Measurements from ENCODE around the gene P2RX6.

Gene P2RX6

DNA sequence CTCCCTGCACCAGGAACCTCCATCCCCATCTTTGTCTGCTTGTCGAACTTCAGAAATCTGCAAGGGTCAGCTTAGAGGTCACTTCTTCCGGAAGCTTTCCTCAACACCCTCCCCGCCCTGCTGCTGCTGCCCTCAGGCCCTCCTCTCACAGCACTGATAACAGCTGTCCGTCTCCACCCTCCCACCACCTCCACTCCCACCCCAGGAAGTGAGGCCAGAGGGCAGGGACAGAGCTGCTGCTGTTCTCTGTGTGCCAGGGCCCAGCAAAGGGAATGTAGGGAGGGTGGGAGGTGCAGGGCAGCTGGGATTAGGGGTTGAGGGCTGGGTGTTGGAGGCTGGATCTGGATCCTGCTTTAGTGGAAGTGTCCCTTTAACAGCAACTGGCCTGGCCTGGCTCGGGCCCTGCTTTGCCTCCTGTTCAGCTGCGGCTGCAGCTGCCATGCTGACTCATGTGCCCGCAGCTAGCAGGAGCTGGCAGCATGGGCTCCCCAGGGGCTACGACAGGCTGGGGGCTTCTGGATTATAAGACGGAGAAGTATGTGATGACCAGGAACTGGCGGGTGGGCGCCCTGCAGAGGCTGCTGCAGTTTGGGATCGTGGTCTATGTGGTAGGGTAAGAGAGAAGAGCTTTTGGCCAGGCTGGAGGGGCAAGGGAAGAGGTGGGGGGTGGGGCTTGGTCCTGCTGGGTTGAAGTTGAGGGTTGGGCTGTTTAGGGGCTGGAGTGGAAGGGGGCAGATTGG, at the start of gene P2RX6:
P2RX6 (plus strand) TSS at position 440 of the 740 bp plus-strand sequence; CDS start at position 450, 10 bp downstream.
- TF ChIP-seq, protein P1, sequence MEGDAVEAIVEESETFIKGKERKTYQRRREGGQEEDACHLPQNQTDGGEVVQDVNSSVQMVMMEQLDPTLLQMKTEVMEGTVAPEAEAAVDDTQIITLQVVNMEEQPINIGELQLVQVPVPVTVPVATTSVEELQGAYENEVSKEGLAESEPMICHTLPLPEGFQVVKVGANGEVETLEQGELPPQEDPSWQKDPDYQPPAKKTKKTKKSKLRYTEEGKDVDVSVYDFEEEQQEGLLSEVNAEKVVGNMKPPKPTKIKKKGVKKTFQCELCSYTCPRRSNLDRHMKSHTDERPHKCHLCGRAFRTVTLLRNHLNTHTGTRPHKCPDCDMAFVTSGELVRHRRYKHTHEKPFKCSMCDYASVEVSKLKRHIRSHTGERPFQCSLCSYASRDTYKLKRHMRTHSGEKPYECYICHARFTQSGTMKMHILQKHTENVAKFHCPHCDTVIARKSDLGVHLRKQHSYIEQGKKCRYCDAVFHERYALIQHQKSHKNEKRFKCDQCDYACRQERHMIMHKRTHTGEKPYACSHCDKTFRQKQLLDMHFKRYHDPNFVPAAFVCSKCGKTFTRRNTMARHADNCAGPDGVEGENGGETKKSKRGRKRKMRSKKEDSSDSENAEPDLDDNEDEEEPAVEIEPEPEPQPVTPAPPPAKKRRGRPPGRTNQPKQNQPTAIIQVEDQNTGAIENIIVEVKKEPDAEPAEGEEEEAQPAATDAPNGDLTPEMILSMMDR (IDR thresholded peaks at IDR 0.05; ENCODE audit: borderline replicate concordance, insufficient read depth, low read depth, low read length): no peak
- H3K4me3 ChIP-seq (ENCODE audit: low read depth, low read length): peak within 1 kb of the TSS; percentile 15

DNA sequence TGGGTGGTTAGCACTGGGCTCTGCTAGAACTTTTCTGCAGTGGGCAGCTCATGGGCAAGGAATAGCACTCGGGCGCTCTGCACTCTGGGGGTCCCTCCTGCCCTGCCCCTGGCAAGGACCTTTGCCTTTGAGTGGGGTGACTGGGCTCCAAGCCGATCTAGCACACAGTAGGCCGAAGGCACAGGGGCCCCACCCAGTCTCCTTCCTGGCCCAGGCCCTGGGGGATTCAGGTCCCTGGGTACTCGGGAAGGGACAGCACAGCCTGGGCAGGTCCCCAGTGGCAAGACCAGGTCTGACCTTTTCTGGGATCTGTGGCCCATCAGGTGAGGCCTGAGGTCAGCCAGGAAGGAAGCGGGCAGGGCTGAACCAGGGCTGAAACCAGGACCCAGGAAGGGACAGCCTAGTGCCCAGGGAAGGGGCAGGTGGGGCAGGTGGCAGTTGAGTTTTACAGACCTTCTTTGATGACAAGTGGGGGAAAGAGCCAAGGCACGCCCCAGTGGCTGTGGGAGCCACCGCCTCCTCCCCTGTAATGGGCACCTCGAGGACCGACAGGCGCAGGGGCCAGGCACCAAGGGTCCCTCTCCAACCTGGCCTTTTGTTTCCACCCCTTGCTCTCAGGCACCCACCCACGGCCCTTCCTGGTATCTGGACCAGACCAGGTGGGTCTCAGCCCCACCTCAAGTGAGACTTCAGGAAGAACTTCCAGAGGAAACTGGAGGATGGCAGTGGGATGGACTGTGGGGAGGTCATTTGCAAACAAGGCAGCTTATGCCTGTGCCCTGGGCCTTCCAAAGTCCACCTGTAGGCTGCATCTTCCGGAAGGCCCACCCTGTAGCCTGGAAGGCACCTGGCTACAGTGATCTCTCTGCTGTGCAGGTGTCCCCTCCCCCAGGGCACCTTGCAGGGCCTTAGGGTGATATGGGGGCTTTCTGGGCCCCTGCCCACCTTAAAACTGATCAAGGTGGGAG, 48.8 kb upstream of the P2RX6 start:
- TF ChIP-seq, protein P1 (IDR thresholded peaks at IDR 0.05; ENCODE audit: borderline replicate concordance, insufficient read depth, low read depth, low read length): no peak

DNA sequence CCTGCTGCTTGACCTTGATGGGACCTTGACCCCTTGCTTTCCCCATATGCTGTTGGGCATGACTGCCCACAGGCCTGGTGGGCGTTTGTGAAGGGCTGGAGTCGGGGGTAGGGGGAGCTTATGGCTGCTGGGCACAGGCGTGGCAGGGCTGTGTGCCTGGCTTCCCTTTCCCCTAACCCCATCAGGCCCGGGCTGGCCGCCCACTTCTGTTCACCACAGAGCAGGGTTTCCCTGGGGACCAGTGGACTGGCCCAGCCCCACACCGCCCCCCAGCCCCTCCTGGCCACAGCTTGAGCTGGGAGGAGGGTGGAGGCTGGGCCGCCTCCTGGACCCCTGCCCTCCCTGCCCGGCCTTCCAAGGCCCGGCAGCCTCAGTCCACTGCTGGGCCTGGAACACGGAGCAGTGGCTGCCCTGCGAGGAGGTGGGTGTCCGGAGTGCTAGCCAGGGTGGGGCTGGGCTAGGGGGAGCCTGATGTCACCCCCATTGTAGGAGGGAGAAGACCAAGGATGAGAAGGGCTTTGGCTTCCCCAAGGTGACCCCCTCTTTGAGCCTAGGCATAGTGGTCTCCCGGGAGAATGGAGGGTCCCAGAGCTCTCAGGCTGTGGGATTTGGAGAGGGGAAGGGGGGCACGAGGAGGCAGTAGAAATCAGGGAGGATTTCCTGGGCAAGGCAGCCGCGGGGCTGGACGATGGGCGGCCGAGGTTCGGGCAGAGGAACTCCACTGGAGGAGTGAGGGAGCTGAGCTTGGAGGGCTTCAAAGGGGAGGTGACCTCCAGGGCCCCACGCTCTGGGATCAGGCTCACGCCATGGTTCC, 47.9 kb upstream of the P2RX6 start, which contains the start of gene AIFM3:
AIFM3 (plus strand) TSS at position 373 of the 814 bp plus-strand sequence. CDS start 690 bp downstream, outside the sequence.
- H3K4me3 ChIP-seq (ENCODE audit: low read depth, low read length): no peak within 1 kb of the TSS
- TF ChIP-seq, protein P1 (IDR thresholded peaks at IDR 0.05; ENCODE audit: borderline replicate concordance, insufficient read depth, low read depth, low read length): no peak

More for the DNA sequence above, 48.8 kb upstream of the P2RX6 start:
- no peak overlapping the region for H3K4me3 ChIP-seq (ENCODE audit: low read depth, low read length)

DNA sequence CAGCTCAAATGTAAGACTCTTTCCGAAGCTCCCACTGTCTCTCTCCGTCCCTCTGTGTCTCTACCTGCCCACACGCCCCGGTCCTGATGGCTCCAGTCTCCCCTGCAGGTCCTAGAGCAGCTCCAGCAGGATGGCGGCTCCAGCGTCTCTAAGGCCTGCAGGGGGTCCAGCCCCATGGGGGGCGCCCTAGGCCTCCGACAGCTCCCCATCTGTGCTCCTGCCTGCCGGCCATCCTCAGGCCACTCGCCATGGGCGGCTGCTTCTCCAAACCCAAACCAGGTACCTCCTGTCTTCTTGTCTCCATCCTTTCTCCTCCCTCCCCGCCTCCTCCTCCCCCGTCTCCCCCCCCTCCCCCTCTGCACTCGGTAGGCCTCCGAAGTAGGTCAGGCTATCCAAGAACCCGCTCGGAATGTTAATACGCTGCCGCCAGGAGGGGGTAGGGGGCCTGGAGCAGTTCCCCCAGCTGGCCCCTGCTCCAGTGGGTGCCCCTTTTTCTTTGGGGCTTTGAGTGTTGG, 47.2 kb upstream of the P2RX6 start:
- H3K4me3 ChIP-seq (ENCODE audit: low read depth, low read length): no peak overlapping the region
- TF ChIP-seq, protein P1 (IDR thresholded peaks at IDR 0.05; ENCODE audit: borderline replicate concordance, insufficient read depth, low read depth, low read length): no peak

DNA sequence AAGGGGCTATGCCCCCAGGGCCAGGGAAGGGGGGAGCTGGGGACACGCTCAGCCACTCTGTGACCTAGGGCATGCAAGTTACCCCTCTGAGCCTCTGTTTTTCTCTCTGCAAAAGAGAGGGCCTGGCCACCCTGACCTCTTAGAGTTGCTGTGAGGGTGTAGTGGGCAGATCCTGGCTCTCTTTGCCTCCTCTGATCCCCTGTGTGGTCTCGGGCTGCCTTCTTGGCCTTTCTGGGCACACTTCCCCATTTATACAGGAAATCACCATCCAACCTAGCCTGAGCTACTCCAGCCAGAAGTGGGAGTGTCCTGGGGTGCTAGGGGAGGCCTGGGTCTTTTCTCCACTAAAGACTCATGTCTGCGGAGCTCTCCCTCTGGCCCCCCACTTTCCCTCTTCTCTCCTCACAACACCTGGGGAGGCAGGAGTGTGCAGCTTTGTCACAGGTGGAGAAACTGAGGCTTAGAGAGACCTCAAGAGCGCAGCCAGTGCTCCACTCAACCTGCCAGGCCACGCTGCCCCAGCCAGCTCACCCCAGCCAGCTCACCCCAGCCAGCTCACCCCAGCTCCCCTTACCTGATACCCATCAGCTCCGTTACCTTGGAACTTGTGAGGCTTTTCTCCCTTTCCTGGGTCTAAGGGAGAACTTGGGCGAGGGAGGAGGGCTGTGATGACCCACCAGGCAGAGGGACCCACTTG, 46.5 kb upstream of the P2RX6 start:
- TF ChIP-seq, protein P1 (IDR thresholded peaks at IDR 0.05; ENCODE audit: borderline replicate concordance, insufficient read depth, low read depth, low read length): no peak
- no peak overlapping the region for H3K4me3 ChIP-seq (ENCODE audit: low read depth, low read length)

Measured in GM12875 (cell line).